M059J (cell line): ENCODE results near the gene FAM171A2. TPM values are rescaled to one million over a fixed set of nuclear protein-coding genes. Genes with fewer than 3 reads are reported as not detected.
A peak's percentile ranks its signal among the peaks of the same experiment; 100 is the strongest.

Experiments
- DNase-seq: peaks from one replicate; pipeline ENCODE4 v3.0.0-alpha.2; 2012; ENCODE audit warnings: low read depth
- total RNA-seq: library from RNA; depleted of rRNA; stranded (reverse); fragments of >200 nt; shearing (Covaris generic); gene quantifications from 2 replicates; pipeline ENCODE4 v1.2.3, GENCODE V29; 2014; rRNA removed

The FAM171A2 gene
- total RNA-seq, 1 experiment from 2014 or later: 5.2 TPM

GRCh38 chr17:44307387-44308186 lies 56.1 kb downstream of the FAM171A2 start:
- DNase-seq: peak; percentile 45

- DNase-seq: no peak
Observed at GRCh38 chr17:44304651-44305050, 59.0 kb downstream of the FAM171A2 start.

Other genes with a start within 250 kb of the FAM171A2 start
- gene HDAC5, start 240.2 kb downstream of the FAM171A2 start, total RNA-seq: 37.8 and 46.0 TPM in 2 replicates
- gene HROB, start 221.9 kb downstream of the FAM171A2 start, total RNA-seq: 6.5 and 7.5 TPM in 2 replicates
- gene ASB16, start 193.1 kb downstream of the FAM171A2 start, total RNA-seq: not detected in 2 replicates
- 36.8 and 37.6 TPM in 2 replicates for gene TMUB2, start 176.9 kb downstream of the FAM171A2 start, total RNA-seq
- gene ATXN7L3, start 164.0 kb downstream of the FAM171A2 start, total RNA-seq: 21.3 and 32.7 TPM in 2 replicates
- 37.8 and 57.5 TPM in 2 replicates for gene UBTF, start 144.2 kb downstream of the FAM171A2 start, total RNA-seq
- gene SLC4A1, start 95.7 kb downstream of the FAM171A2 start, total RNA-seq: not detected in 2 replicates
- gene RUNDC3A, start 55.3 kb downstream of the FAM171A2 start, total RNA-seq: 0.12 TPM in 1 of 2 replicates, not detected in the other
- gene SLC25A39, start 39.0 kb downstream of the FAM171A2 start, total RNA-seq: 111 and 138 TPM in 2 replicates
- 284 and 317 TPM in 2 replicates for gene GRN, start 18.6 kb downstream of the FAM171A2 start, total RNA-seq
- gene ITGA2B, start 25.8 kb upstream of the FAM171A2 start, total RNA-seq: 0.07 and 0.25 TPM in 2 replicates
- 9.2 and 17.1 TPM in 2 replicates for gene GPATCH8, start 139.6 kb upstream of the FAM171A2 start, total RNA-seq
- gene FZD2, start 193.6 kb upstream of the FAM171A2 start, total RNA-seq: 22.4 and 41.3 TPM in 2 replicates